Measurements from ENCODE around the gene GPC6.
A peak's percentile ranks its signal among the peaks of the same experiment; 100 is the strongest.

GPC6 gene

GRCh38 chr13:93967286-93967685 lies 740.7 kb downstream of the GPC6 start:
- Histone ChIP-seq H3K27ac (ENCODE audit: extremely low read depth, low read depth, low read length) (no peak overlapping the region), H3K4me1 (ENCODE audit: control insufficient read depth, insufficient read depth, low read length) (no peaks in the 10 kb centered on the region), H3K9me3 (ENCODE audit: control insufficient read depth, insufficient read depth, low read depth, low read length) (no peaks in the 10 kb centered on the region), H3K36me3 (ENCODE audit: control insufficient read depth in 2 of 2, insufficient read depth in 1 of 2, low read length in 2 of 2) (no peaks in the 10 kb centered on the region), H3K4me3 (ENCODE audit: low read depth, low read length) (no peak overlapping the region)
- ChIA-PET CTCF (interaction anchor here (1.1 kb wide), 1 partner anchor 428 kb away, joined by 3 read pairs; no protein-coding TSS in a partner anchor), POLR2A (no interaction called here)
- TF ChIP-seq ZBTB7A (tag by site-specific recombination; IDR thresholded peaks at IDR 0.05; ENCODE audit: low read depth) (no peak), ZSCAN23 (tag by site-specific recombination; IDR thresholded peaks at IDR 0.05) (no peak), ZNF350 (tag by site-specific recombination; IDR thresholded peaks at IDR 0.05) (no peak), ZNF560 (tag by site-specific recombination; IDR thresholded peaks at IDR 0.05; ENCODE audit: borderline replicate concordance) (no peak)

GRCh38 chr13:93975242-93975641 lies 748.6 kb downstream of the GPC6 start:
- Histone ChIP-seq H3K4me3 (ENCODE audit: low read depth, low read length) (no peak overlapping the region), H3K27ac (ENCODE audit: extremely low read depth, low read depth, low read length) (no peak overlapping the region), H3K36me3 (ENCODE audit: control insufficient read depth in 2 of 2, insufficient read depth in 1 of 2, low read length in 2 of 2) (no peaks in the 10 kb centered on the region), H3K4me1 (ENCODE audit: control insufficient read depth, insufficient read depth, low read length) (no peaks in the 10 kb centered on the region), H3K9me3 (ENCODE audit: control insufficient read depth, insufficient read depth, low read depth, low read length) (no peaks in the 10 kb centered on the region)
- POLR2A ChIA-PET: no interaction called here
- CTCF ChIA-PET: no interaction called here
- TF ChIP-seq SETDB1 (IDR thresholded peaks at IDR 0.05; ENCODE audit: insufficient read length, low read length) (no peak), ZNF558 (tag by site-specific recombination; IDR thresholded peaks at IDR 0.05) (no peak), ZNF658 (tag by site-specific recombination; IDR thresholded peaks at IDR 0.05) (no peak), ZNF830 (tag by site-specific recombination; IDR thresholded peaks at IDR 0.05; ENCODE audit: low read depth) (no peak), ZNF664 (tag by site-specific recombination; IDR thresholded peaks at IDR 0.05) (no peak), ZBTB1 (tag by site-specific recombination; IDR thresholded peaks at IDR 0.05) (no peak), HIC1 (tag by site-specific recombination; IDR thresholded peaks at IDR 0.05) (no peak), ZBTB6 (tag by site-specific recombination; IDR thresholded peaks at IDR 0.05) (no peak)

GRCh38 chr13:93976528-93976927 lies 749.9 kb downstream of the GPC6 start:
- Histone ChIP-seq H3K4me3 (ENCODE audit: low read depth, low read length) (no peak overlapping the region), H3K36me3 (ENCODE audit: control insufficient read depth in 2 of 2, insufficient read depth in 1 of 2, low read length in 2 of 2) (no peaks in the 10 kb centered on the region), H3K4me1 (ENCODE audit: control insufficient read depth, insufficient read depth, low read length) (no peaks in the 10 kb centered on the region), H3K9me3 (ENCODE audit: control insufficient read depth, insufficient read depth, low read depth, low read length) (no peaks in the 10 kb centered on the region), H3K27ac (ENCODE audit: extremely low read depth, low read depth, low read length) (no peak overlapping the region)
- ChIA-PET CTCF (interaction anchor here (0.9 kb wide), 1 partner anchor 11 kb away, joined by 3 read pairs; no protein-coding TSS in a partner anchor), POLR2A (no interaction called here)
- TF ChIP-seq KLF1 (tag by site-specific recombination; IDR thresholded peaks at IDR 0.05): no peak
- TF ChIP-seq REPIN1 (tag by site-specific recombination; IDR thresholded peaks at IDR 0.05; ENCODE audit: low read depth): no peak
- TF ChIP-seq ZNF529 (tag by site-specific recombination; IDR thresholded peaks at IDR 0.05; ENCODE audit: insufficient replicate concordance): no peak
- TF ChIP-seq ZNF350 (tag by site-specific recombination; IDR thresholded peaks at IDR 0.05): no peak

DNA sequence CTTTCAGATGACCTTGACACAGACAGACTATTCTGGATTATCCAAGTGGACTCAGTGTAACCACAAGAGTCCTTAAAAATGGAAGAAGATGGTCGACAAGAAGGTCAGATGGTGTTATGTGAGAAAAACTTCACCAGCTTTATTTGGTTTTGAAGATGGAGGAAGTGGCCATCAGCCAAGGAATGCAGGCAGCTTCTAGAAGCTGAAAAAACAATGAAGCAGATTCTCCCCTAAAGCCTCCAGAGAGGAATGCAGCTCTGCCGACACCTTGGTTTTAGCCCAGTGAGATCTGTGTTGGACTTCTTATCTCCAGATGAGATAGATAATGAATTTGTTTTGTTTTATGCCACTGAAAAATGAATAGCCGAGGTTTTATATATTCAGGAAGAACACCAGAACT lies 751.4 kb downstream of the GPC6 start:
- ChIA-PET POLR2A (no interaction called here), CTCF (no interaction called here)
- H3K27ac ChIP-seq (ENCODE audit: extremely low read depth, low read depth, low read length): no peak overlapping the region
- no peaks in the 10 kb centered on the region for H3K4me1 ChIP-seq (ENCODE audit: control insufficient read depth, insufficient read depth, low read length)
- no peaks in the 10 kb centered on the region for H3K9me3 ChIP-seq (ENCODE audit: control insufficient read depth, insufficient read depth, low read depth, low read length)
- H3K4me3 ChIP-seq (ENCODE audit: low read depth, low read length): no peak overlapping the region
- TF ChIP-seq SETDB1 (IDR thresholded peaks at IDR 0.05; ENCODE audit: insufficient read length, low read length) (peak; percentile 27), ZSCAN30 (tag by site-specific recombination; IDR thresholded peaks at IDR 0.05) (no peak)
- no peaks in the 10 kb centered on the region for H3K36me3 ChIP-seq (ENCODE audit: control insufficient read depth in 2 of 2, insufficient read depth in 1 of 2, low read length in 2 of 2)
